ENCODE data around the gene SLC22A2. TPM values are rescaled to one million over a fixed set of nuclear protein-coding genes. Genes with fewer than 3 reads are reported as not detected.
"Not testable (repeated sequence)": the region's sequence is repeated elsewhere in the genome, so short reads cannot be mapped to it uniquely, and the experiment has no call there.

The SLC22A2 gene
- polyA plus RNA-seq, 4 donors, result 0.04 TPM; not detected in 3

DNA sequence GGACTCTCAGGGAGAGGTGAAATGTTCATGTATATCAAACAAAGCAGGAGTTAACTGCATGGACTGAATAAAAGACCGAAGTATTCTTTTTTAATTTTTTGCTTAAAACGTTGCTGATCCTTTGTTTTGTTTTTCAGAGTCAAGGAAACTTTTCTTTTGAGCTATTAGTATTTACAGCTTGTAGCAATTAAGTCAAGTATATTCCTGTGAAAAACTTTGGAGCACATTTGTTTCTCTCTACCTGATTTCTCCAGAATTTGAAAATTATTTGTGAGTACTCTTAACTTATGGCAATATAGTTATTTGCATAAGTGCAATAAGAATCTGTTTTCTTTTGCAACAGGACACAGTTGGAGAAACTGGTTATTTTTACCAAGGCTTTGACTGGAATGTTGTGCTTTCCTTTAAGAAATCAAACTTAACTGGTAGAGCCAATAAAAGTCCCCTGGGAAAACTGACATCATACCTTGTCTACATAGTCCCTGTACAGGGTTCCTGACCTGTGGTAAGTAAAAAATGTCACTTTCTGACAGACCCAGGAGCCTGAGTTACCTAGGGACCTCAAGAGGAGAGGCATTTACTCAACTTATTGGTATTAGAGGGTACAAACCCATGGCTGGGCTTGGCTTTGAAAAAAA, 22.3 kb downstream of the SLC22A2 start:
- H3K4me3 ChIP-seq (ENCODE audit: low read depth in 1 of 3, low read length in 3 of 3); H3K27me3 ChIP-seq (ENCODE audit: control insufficient read depth in 3 of 3, insufficient read depth in 3 of 3, low read length in 3 of 3); H3K9me3 ChIP-seq (ENCODE audit: control insufficient read depth in 2 of 2, insufficient read depth in 1 of 2, low read depth in 1 of 2, low read length in 1 of 2); DNase-seq; H3K27ac ChIP-seq (ENCODE audit: low read depth in 1 of 3, low read length in 2 of 3); H3K36me3 ChIP-seq (ENCODE audit: control insufficient read depth in 3 of 3, insufficient read depth in 2 of 3, low read depth in 1 of 3, low read length in 3 of 3); FAIRE-seq: not testable (repeated sequence)
- H3K4me1 ChIP-seq (ENCODE audit: control insufficient read depth in 3 of 3, insufficient read depth in 2 of 3, low read depth in 1 of 3, low read length in 2 of 3), result peaks cover 0 to 19% (median 0%) of the 10 kb centered on the region in 3 donors
- 71 to 79% (median 71%) methylated on average over 2 of the region's 2 CpGs for WGBS, 3 donors

GRCh38 chr6:160233950-160234640, 24.5 kb downstream of the SLC22A2 start:
- H3K4me1 ChIP-seq (ENCODE audit: control insufficient read depth in 3 of 3, insufficient read depth in 2 of 3, low read depth in 1 of 3, low read length in 2 of 3), result peaks cover 0 to 11% (median 0%) of the 10 kb centered on the region in 3 donors
- not testable (repeated sequence) for H3K4me3 ChIP-seq (ENCODE audit: low read depth in 1 of 3, low read length in 3 of 3); FAIRE-seq; H3K27ac ChIP-seq (ENCODE audit: low read depth in 1 of 3, low read length in 2 of 3); DNase-seq; H3K36me3 ChIP-seq (ENCODE audit: control insufficient read depth in 3 of 3, insufficient read depth in 2 of 3, low read depth in 1 of 3, low read length in 3 of 3); H3K27me3 ChIP-seq (ENCODE audit: control insufficient read depth in 3 of 3, insufficient read depth in 3 of 3, low read length in 3 of 3); H3K9me3 ChIP-seq (ENCODE audit: control insufficient read depth in 2 of 2, insufficient read depth in 1 of 2, low read depth in 1 of 2, low read length in 1 of 2)
- WGBS, 3 donors, result 79 to 92% (median 84%) methylated on average over 12 of the region's 12 CpGs

- peaks cover 0 to 5% of the 10 kb centered on the region in 2 donors for H3K9me3 ChIP-seq (ENCODE audit: control insufficient read depth in 2 of 2, insufficient read depth in 1 of 2, low read depth in 1 of 2, low read length in 1 of 2)
- H3K4me1 ChIP-seq (ENCODE audit: control insufficient read depth in 3 of 3, insufficient read depth in 2 of 3, low read depth in 1 of 3, low read length in 2 of 3), result no peaks in the 10 kb centered on the region
- no peak for FAIRE-seq
- H3K27ac ChIP-seq (ENCODE audit: low read depth in 1 of 3, low read length in 2 of 3), result no peak overlapping the region
- no peaks in the 10 kb centered on the region for H3K27me3 ChIP-seq (ENCODE audit: control insufficient read depth in 3 of 3, insufficient read depth in 3 of 3, low read length in 3 of 3)
- no peak for DNase-seq
- no peak overlapping the region for H3K4me3 ChIP-seq (ENCODE audit: low read depth in 1 of 3, low read length in 3 of 3)
- no peaks in the 10 kb centered on the region for H3K36me3 ChIP-seq (ENCODE audit: control insufficient read depth in 3 of 3, insufficient read depth in 2 of 3, low read depth in 1 of 3, low read length in 3 of 3)
- 63 to 82% (median 72%) methylated on average over 1 of the region's 1 CpG for WGBS, 3 donors
Measured at GRCh38 chr6:160227769-160228161, 30.9 kb downstream of the SLC22A2 start.

GRCh38 chr6:160227038-160227768, 31.4 kb downstream of the SLC22A2 start:
- Histone ChIP-seq H3K36me3 (ENCODE audit: control insufficient read depth in 3 of 3, insufficient read depth in 2 of 3, low read depth in 1 of 3, low read length in 3 of 3) (no peaks in the 10 kb centered on the region), H3K27me3 (ENCODE audit: control insufficient read depth in 3 of 3, insufficient read depth in 3 of 3, low read length in 3 of 3) (no peaks in the 10 kb centered on the region), H3K27ac (ENCODE audit: low read depth in 1 of 3, low read length in 2 of 3) (no peak overlapping the region), H3K4me1 (ENCODE audit: control insufficient read depth in 3 of 3, insufficient read depth in 2 of 3, low read depth in 1 of 3, low read length in 2 of 3) (peaks cover 0 to under 1% (median 0%) of the 10 kb centered on the region in 3 donors), H3K4me3 (ENCODE audit: low read depth in 1 of 3, low read length in 3 of 3) (no peak overlapping the region), H3K9me3 (ENCODE audit: control insufficient read depth in 2 of 2, insufficient read depth in 1 of 2, low read depth in 1 of 2, low read length in 1 of 2) (peaks cover 0 to 5% of the 10 kb centered on the region in 2 donors)
- DNase-seq (no peak), FAIRE-seq (no peak)
- WGBS, 3 donors, result 70 to 79% (median 74%) methylated on average over 4 of the region's 4 CpGs

GRCh38 chr6:160226118-160226591, 32.5 kb downstream of the SLC22A2 start:
- FAIRE-seq, result no peak
- Histone ChIP-seq H3K4me3 (ENCODE audit: low read depth in 1 of 3, low read length in 3 of 3) (no peak overlapping the region), H3K36me3 (ENCODE audit: control insufficient read depth in 3 of 3, insufficient read depth in 2 of 3, low read depth in 1 of 3, low read length in 3 of 3) (no peaks in the 10 kb centered on the region), H3K27ac (ENCODE audit: low read depth in 1 of 3, low read length in 2 of 3) (no peak overlapping the region), H3K9me3 (ENCODE audit: control insufficient read depth in 2 of 2, insufficient read depth in 1 of 2, low read depth in 1 of 2, low read length in 1 of 2) (peaks cover 0 to 5% of the 10 kb centered on the region in 2 donors), H3K27me3 (ENCODE audit: control insufficient read depth in 3 of 3, insufficient read depth in 3 of 3, low read length in 3 of 3) (no peaks in the 10 kb centered on the region), H3K4me1 (ENCODE audit: control insufficient read depth in 3 of 3, insufficient read depth in 2 of 3, low read depth in 1 of 3, low read length in 2 of 3) (peaks cover 0 to 10% (median 0%) of the 10 kb centered on the region in 3 donors)
- WGBS, 3 donors, result 82 to 86% (median 83%) methylated on average over 7 of the region's 7 CpGs
- DNase-seq, result no peak

GRCh38 chr6:160224639-160225237, 33.9 kb downstream of the SLC22A2 start:
- no peak for FAIRE-seq
- no peak for DNase-seq
- no peak overlapping the region for H3K27ac ChIP-seq (ENCODE audit: low read depth in 1 of 3, low read length in 2 of 3)
- H3K27me3 ChIP-seq (ENCODE audit: control insufficient read depth in 3 of 3, insufficient read depth in 3 of 3, low read length in 3 of 3), result no peaks in the 10 kb centered on the region
- H3K4me1 ChIP-seq (ENCODE audit: control insufficient read depth in 3 of 3, insufficient read depth in 2 of 3, low read depth in 1 of 3, low read length in 2 of 3), result peaks cover 0 to 15% (median 0%) of the 10 kb centered on the region in 3 donors
- WGBS, 3 donors, result 85 to 94% (median 90%) methylated on average over 3 of the region's 3 CpGs
- H3K9me3 ChIP-seq (ENCODE audit: control insufficient read depth in 2 of 2, insufficient read depth in 1 of 2, low read depth in 1 of 2, low read length in 1 of 2), result peaks cover 0 to 5% of the 10 kb centered on the region in 2 donors
- H3K4me3 ChIP-seq (ENCODE audit: low read depth in 1 of 3, low read length in 3 of 3), result no peak overlapping the region
- H3K36me3 ChIP-seq (ENCODE audit: control insufficient read depth in 3 of 3, insufficient read depth in 2 of 3, low read depth in 1 of 3, low read length in 3 of 3), result no peaks in the 10 kb centered on the region

GRCh38 chr6:160222491-160222890, 36.1 kb downstream of the SLC22A2 start:
- Histone ChIP-seq H3K27ac (ENCODE audit: low read depth in 1 of 3, low read length in 2 of 3) (peak overlapping the region in 1 of 3 donors; percentile 35), H3K27me3 (ENCODE audit: control insufficient read depth in 3 of 3, insufficient read depth in 3 of 3, low read length in 3 of 3) (no peaks in the 10 kb centered on the region), H3K4me1 (ENCODE audit: control insufficient read depth in 3 of 3, insufficient read depth in 2 of 3, low read depth in 1 of 3, low read length in 2 of 3) (peaks cover 0 to 15% (median 0%) of the 10 kb centered on the region in 3 donors), H3K4me3 (ENCODE audit: low read depth in 1 of 3, low read length in 3 of 3) (no peak overlapping the region), H3K36me3 (ENCODE audit: control insufficient read depth in 3 of 3, insufficient read depth in 2 of 3, low read depth in 1 of 3, low read length in 3 of 3) (no peaks in the 10 kb centered on the region), H3K9me3 (ENCODE audit: control insufficient read depth in 2 of 2, insufficient read depth in 1 of 2, low read depth in 1 of 2, low read length in 1 of 2) (peaks cover 0 to 5% of the 10 kb centered on the region in 2 donors)
- 74 to 90% (median 77%) methylated on average over 4 of the region's 4 CpGs for WGBS, 3 donors
- no peak for DNase-seq
- no peak for FAIRE-seq

GRCh38 chr6:160221918-160222317, 36.7 kb downstream of the SLC22A2 start:
- no peak for FAIRE-seq
- no peak overlapping the region for H3K4me3 ChIP-seq (ENCODE audit: low read depth in 1 of 3, low read length in 3 of 3)
- H3K9me3 ChIP-seq (ENCODE audit: control insufficient read depth in 2 of 2, insufficient read depth in 1 of 2, low read depth in 1 of 2, low read length in 1 of 2), result peaks cover 0 to 5% of the 10 kb centered on the region in 2 donors
- H3K27ac ChIP-seq (ENCODE audit: low read depth in 1 of 3, low read length in 2 of 3), result peak overlapping the region in 1 of 3 donors; percentile 35
- H3K27me3 ChIP-seq (ENCODE audit: control insufficient read depth in 3 of 3, insufficient read depth in 3 of 3, low read length in 3 of 3), result no peaks in the 10 kb centered on the region
- no peaks in the 10 kb centered on the region for H3K36me3 ChIP-seq (ENCODE audit: control insufficient read depth in 3 of 3, insufficient read depth in 2 of 3, low read depth in 1 of 3, low read length in 3 of 3)
- H3K4me1 ChIP-seq (ENCODE audit: control insufficient read depth in 3 of 3, insufficient read depth in 2 of 3, low read depth in 1 of 3, low read length in 2 of 3), result peaks cover 0 to 15% (median 0%) of the 10 kb centered on the region in 3 donors
- peak in 1 of 2 donors; percentile 53 for DNase-seq
- 4 to 66% (median 34%) methylated on average over 1 of the region's 1 CpG for WGBS, 3 donors

Measured in small intestine (tissue), 7 donors.